GM12878 (cell line): ENCODE data around the gene CD7. TPM values are rescaled to one million over a fixed set of nuclear protein-coding genes. Genes with fewer than 3 reads are reported as not detected.

Source experiments
- BHLHE40 ChIP-seq, 2 experiments: fragments of 450-650 bp in 1 of 2; IDR thresholded peaks; 2 replicates each; pipeline ENCODE4 v1.6.1; 2011 to 2017; ENCODE audit warnings: low read depth in 2 of 2, borderline replicate concordance in 1 of 2, improper control_type of control experiment in 1 of 2, low read length in 1 of 2, mild to moderate bottlenecking in 1 of 2
- CREM ChIP-seq: IDR thresholded peaks from 2 replicates; pipeline ENCODE4 v1.6.1; 2014; ENCODE audit warnings: antibody characterized with exemption, low read depth
- EP300 ChIP-seq, 2 experiments: fragments of 150-350 bp in 1 of 2; IDR thresholded peaks; 2 replicates each; pipeline ENCODE4 v1.6.1; 2011 to 2012; ENCODE audit warnings: low read depth in 2 of 2, low read length in 2 of 2, borderline replicate concordance in 1 of 2, improper control_type of control experiment in 1 of 2, inconsistent platforms in 1 of 2; ENCODE audit not compliant: control insufficient read depth in 1 of 2
- ESRRA ChIP-seq: IDR thresholded peaks from 2 replicates; pipeline ENCODE4 v1.6.1; 2012; ENCODE audit warnings: mild to moderate bottlenecking, low read length, improper control_type of control experiment
- IRF4 ChIP-seq: IDR thresholded peaks from 2 replicates; pipeline ENCODE4 v1.6.1; 2011; ENCODE audit warnings: low read depth, low read length
- MEF2B ChIP-seq: fragments of 450-650 bp; IDR thresholded peaks from 2 replicates; pipeline ENCODE4 v1.6.1; 2018; ENCODE audit warnings: mild to moderate bottlenecking, moderate library complexity; ENCODE audit not compliant: partially characterized antibody, poor library complexity, severe bottlenecking
- NR2F1 ChIP-seq: fragments of 450-650 bp; conservative IDR thresholded peaks from 2 replicates; pipeline ENCODE4 v1.6.1; 2017; ENCODE audit warnings: mild to moderate bottlenecking
- RAD21 ChIP-seq: IDR thresholded peaks from 2 replicates; pipeline ENCODE4 v1.6.1; 2011; ENCODE audit warnings: mild to moderate bottlenecking, low read depth, low read length, moderate library complexity; ENCODE audit not compliant: insufficient read depth
- SMAD5 ChIP-seq: IDR thresholded peaks from 2 replicates; pipeline ENCODE4 v1.6.1; 2016; ENCODE audit warnings: antibody characterized with exemption, low read depth
- SRF ChIP-seq, 2 experiments: IDR thresholded peaks; 2 replicates each; pipeline ENCODE4 v1.6.1; 2011; ENCODE audit warnings: low read depth in 2 of 2, low read length in 2 of 2, mild to moderate bottlenecking in 1 of 2, moderate library complexity in 1 of 2
- STAT1 ChIP-seq: fragments of 450-650 bp; conservative IDR thresholded peaks from 2 replicates; pipeline ENCODE4 v1.6.1; 2014; ENCODE audit warnings: antibody characterized with exemption, mild to moderate bottlenecking
- TCF3 ChIP-seq: IDR thresholded peaks from 2 replicates; pipeline ENCODE4 v1.6.1; 2012; ENCODE audit warnings: low read depth, mild to moderate bottlenecking, low read length, borderline replicate concordance; ENCODE audit not compliant: insufficient read depth
- TCF7 ChIP-seq: IDR thresholded peaks from 2 replicates; pipeline ENCODE4 v1.6.1; 2014; ENCODE audit warnings: antibody characterized with exemption, borderline replicate concordance
- ZBED1 ChIP-seq: IDR thresholded peaks from 2 replicates; pipeline ENCODE4 v1.6.1; 2016; ENCODE audit warnings: borderline replicate concordance
- ZNF217 ChIP-seq: fragments of 450-650 bp; IDR thresholded peaks from 2 replicates; pipeline ENCODE4 v1.6.1; 2017; ENCODE audit warnings: antibody characterized with exemption, mild to moderate bottlenecking
- polyA plus RNA-seq, 11 experiments: library from polyadenylated mRNA; depleted of rRNA in 4 of 11; unstranded in 6 of 11; stranded (reverse) in 5 of 11; fragments of >200 nt; fragmentation: Nextera tagmentation in 4 of 11; fragmentation: Illumina TruSeq in 1 of 11; extraction: Ambion mirVana in 4 of 11; extraction: Trizol in 1 of 11; gene quantifications; 1 replicate in 1 of 11; 2 replicates in 10 of 11; pipeline versions ENCODE4 v1.2.1 to v1.2.3, GENCODE V29; 2011 to 2016; ENCODE audit warnings: inconsistent platforms in 2 of 11, missing spikeins in 2 of 11, low read depth in 1 of 11
- total RNA-seq, 4 experiments: library from RNA; depleted of rRNA in 3 of 4; stranded (reverse); fragments of >200 nt in 3 of 4; fragmentation: Illumina TruSeq in 1 of 4; extraction: Trizol in 1 of 4; gene quantifications; 2 replicates each; pipeline versions ENCODE4 v1.2.1 to v1.2.3, GENCODE V29; 2013 to 2021
- TF ChIP-seq, protein P1 (sequence below): fragments of 450-650 bp; IDR thresholded peaks from 2 replicates; pipeline ENCODE4 v1.6.1; 2017; ENCODE audit warnings: mild to moderate bottlenecking, low read depth, inconsistent platforms; ENCODE audit not compliant: poor library complexity, severe bottlenecking
- TF ChIP-seq, protein P2 (sequence below), 3 experiments: IDR thresholded peaks in 2 of 3; conservative IDR thresholded peaks in 1 of 3; 2 replicates each; pipeline ENCODE4 v1.5.1; 2011; ENCODE audit warnings: low read depth in 3 of 3, low read length in 3 of 3, mild to moderate bottlenecking in 3 of 3, control low read depth in 2 of 3, moderate library complexity in 2 of 3, inconsistent platforms in 1 of 3, mixed read lengths in 1 of 3; ENCODE audit not compliant: control insufficient read depth in 2 of 3, insufficient read depth in 1 of 3; ENCODE audit errors: extremely low read depth in 1 of 3
- TF ChIP-seq, protein P3 (sequence below): fragments of 450-650 bp; formaldehyde crosslinking; IDR thresholded peaks from 2 replicates; pipeline ENCODE4 v1.4.0; 2022; ENCODE audit warnings: mild to moderate bottlenecking, moderate library complexity

The CD7 gene
- total and polyA plus RNA-seq, 10 of the 15 experiments (the other 5 are each of a cell fraction or from before 2014, with no cell fraction given): 0.33 TPM; not detected in 9

DNA sequence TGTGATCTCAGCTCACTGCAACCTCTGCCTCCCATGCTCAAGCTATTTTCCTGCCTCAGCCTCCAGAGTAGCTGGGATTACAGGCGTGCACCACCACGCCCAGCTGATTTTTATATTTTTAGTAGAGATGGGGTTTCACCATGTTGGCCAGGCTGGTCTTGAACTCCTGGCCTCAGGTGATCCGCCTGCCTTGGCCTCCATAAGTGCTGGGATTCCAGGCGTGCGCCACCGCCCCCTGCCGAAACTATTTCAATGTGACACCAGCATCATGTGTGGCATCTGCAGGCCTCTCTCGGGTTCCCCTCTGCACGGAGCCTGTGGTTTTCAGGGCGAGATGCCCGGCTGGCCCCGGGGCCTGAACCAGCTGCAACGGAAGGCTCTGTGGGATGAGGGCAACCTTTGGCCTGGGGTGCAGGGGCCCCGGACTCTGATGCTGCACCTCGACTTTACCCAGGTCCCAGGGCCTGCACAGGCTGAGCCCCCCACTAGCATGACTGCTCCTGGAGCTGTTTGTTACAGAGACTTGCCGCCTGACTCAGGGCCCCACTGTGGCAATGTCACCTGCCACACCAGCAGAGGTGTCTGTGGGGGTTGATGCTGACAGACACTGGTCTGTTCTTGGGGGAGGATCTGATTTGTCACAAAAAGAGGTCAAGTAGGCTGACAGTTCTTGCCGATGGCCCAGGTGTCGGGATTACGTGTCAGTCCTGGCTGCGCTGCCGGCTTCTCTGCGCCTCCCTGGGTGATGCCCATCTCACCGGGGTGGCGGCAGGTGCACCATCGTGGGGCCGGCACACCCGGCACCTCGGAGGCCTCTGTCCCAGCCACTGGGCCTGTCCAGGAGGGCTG, 33.0 kb upstream of the CD7 start (continued):
- TF ChIP-seq SRF (IDR thresholded peaks at IDR 0.05; ENCODE audit: low read depth in 2 of 2, low read length in 2 of 2) (no peak), EP300 (IDR thresholded peaks at IDR 0.05; ENCODE audit: borderline replicate concordance in 1 of 2, control insufficient read depth in 1 of 2, low read depth in 2 of 2, low read length in 2 of 2) (no peak; a peak in 1 of 4 replicates), RAD21 (peak; percentile 35), NR2F1 (peak; percentile 69), BHLHE40 (IDR thresholded peaks at IDR 0.05; ENCODE audit: borderline replicate concordance in 1 of 2, low read depth in 2 of 2, low read length in 1 of 2) (peak; percentile 34 to 75; a peak in 2 of 4 replicates), MEF2B (no peak), ZBED1 (no peak), STAT1 (no peak), TCF3 (no peak), CREM (no peak), TCF7 (no peak), ZNF217 (peak; percentile 87; the same call in 1 of the 2 replicates), IRF4 (no peak), SMAD5 (no peak), ESRRA (no peak)
- TF ChIP-seq, protein P1, sequence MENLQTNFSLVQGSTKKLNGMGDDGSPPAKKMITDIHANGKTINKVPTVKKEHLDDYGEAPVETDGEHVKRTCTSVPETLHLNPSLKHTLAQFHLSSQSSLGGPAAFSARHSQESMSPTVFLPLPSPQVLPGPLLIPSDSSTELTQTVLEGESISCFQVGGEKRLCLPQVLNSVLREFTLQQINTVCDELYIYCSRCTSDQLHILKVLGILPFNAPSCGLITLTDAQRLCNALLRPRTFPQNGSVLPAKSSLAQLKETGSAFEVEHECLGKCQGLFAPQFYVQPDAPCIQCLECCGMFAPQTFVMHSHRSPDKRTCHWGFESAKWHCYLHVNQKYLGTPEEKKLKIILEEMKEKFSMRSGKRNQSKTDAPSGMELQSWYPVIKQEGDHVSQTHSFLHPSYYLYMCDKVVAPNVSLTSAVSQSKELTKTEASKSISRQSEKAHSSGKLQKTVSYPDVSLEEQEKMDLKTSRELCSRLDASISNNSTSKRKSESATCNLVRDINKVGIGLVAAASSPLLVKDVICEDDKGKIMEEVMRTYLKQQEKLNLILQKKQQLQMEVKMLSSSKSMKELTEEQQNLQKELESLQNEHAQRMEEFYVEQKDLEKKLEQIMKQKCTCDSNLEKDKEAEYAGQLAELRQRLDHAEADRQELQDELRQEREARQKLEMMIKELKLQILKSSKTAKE: no peak
- TF ChIP-seq, protein P2, sequence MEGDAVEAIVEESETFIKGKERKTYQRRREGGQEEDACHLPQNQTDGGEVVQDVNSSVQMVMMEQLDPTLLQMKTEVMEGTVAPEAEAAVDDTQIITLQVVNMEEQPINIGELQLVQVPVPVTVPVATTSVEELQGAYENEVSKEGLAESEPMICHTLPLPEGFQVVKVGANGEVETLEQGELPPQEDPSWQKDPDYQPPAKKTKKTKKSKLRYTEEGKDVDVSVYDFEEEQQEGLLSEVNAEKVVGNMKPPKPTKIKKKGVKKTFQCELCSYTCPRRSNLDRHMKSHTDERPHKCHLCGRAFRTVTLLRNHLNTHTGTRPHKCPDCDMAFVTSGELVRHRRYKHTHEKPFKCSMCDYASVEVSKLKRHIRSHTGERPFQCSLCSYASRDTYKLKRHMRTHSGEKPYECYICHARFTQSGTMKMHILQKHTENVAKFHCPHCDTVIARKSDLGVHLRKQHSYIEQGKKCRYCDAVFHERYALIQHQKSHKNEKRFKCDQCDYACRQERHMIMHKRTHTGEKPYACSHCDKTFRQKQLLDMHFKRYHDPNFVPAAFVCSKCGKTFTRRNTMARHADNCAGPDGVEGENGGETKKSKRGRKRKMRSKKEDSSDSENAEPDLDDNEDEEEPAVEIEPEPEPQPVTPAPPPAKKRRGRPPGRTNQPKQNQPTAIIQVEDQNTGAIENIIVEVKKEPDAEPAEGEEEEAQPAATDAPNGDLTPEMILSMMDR (IDR thresholded peaks at IDR 0.05 in 2 of 3, conservative IDR thresholded peaks at IDR 0.05 in 1 of 3; ENCODE audit: control insufficient read depth in 2 of 3, extremely low read depth in 1 of 3, insufficient read depth in 1 of 3, low read depth in 3 of 3, low read length in 3 of 3): peak; percentile 23 to 40 (median 36); a peak in 5 of 6 replicates
- TF ChIP-seq, protein P3, sequence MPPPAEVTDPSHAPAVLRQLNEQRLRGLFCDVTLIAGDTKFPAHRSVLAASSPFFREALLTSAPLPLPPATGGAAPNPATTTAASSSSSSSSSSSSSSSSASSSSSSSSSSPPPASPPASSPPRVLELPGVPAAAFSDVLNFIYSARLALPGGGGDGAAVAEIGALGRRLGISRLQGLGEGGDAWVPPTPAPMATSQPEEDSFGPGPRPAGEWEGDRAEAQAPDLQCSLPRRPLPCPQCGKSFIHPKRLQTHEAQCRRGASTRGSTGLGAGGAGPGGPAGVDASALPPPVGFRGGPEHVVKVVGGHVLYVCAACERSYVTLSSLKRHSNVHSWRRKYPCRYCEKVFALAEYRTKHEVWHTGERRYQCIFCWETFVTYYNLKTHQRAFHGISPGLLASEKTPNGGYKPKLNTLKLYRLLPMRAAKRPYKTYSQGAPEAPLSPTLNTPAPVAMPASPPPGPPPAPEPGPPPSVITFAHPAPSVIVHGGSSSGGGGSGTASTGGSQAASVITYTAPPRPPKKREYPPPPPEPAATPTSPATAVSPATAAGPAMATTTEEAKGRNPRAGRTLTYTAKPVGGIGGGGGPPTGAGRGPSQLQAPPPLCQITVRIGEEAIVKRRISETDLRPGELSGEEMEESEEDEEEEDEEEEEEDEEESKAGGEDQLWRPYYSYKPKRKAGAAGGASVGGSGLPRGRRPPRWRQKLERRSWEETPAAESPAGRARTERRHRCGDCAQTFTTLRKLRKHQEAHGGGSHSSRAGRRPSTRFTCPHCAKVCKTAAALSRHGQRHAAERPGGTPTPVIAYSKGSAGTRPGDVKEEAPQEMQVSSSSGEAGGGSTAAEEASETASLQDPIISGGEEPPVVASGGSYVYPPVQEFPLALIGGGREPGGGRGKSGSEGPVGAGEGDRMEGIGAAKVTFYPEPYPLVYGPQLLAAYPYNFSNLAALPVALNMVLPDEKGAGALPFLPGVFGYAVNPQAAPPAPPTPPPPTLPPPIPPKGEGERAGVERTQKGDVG (CRISPR knock-in tag): no peak
